ENCODE measurements around the gene LMO2.

The LMO2 gene

DNA sequence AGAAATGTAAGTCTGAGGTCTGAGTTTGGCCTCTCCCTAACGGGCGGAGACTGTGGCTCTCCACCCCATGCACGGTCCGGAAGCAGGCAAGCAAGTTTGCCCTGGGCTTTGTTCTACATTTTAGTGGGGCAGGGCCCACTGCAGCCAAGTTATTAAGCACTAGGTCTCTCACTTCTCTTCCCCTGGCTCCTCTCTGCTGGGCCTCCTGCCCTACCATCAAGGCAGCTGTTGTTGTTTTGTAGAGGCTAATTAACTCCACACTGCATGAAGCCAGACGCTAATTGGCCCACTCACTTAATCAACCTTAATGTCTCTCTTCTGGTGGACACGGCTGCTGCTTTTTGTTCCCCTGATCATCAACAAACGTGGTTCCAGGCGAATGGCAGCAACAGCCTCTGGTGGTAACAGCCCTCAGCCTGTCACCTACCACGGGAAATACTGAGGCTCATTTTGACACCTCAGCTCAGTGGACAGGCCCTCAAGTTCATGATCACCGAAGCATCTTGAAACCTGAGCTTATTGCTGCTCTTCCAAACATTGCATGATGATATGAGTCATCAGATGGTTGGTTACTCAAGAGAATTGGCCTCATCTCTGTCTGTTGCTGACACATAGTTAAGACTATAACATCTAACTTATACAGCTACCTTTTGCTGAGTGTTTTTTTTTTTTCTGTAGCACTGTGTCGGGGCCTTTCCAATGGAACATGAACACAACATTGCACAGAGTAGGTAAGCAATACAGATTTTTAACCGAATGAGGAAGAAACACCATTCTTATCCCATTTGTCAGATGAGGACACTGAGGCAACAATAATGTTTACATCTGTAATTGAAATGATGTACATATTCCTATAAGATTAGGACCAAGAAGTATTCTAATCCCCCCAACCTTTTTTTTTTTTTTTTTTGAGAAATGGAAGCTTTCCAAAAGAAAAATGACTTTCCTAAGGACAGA is 20.8 kb upstream of the LMO2 start:
- peak; percentile 89 for DNase-seq

DNA sequence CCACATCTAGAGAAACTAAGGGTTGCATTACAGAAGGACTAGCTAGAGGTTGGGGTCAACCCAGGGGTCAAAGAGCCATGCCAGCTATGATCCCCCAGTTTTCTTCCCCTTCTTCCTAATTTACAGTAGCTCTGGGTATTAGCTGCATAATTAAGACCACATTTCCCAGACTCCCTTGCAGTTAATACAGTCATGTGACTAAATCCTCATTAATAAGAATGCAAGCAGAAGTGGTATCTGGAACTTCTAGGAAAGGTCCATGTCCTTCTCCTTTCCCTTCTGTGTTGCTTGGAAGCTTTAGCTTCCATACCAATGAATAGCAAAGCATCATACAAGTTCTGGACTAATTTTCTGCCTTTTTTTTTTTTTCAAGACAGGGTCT is 19.1 kb upstream of the LMO2 start:
- DNase-seq = no peak

DNA sequence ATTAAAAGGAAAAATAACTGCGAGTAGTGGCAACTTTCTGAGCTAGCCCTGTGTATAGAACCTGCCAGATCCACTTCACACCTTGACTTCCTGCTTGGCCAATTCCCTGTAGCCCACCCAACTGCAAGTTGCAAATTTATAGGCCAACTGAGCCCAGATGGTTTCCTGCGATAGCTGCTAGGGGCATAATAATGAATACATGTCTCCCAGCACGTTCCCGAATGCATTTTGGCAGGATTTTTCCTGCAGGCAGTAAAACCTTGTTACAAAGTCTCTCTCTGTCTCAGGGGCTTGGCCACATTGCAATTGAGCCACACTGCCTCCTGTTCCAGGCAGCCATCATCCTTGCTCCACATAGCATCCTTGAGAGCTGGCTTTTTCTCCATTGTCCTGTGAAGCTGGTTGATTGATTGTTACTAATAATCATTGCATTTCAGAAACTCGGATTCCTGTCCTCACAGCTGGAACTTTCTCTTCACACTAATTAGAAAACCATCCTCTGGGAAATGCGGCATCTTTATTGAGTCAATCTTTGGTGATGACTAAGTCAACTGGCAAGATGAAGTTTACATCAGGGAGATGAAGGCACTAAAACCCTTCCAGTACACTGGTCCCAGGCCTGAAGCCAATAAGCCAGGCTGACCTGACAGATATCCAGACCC is 18.6 kb upstream of the LMO2 start:
- no peak for DNase-seq

DNA sequence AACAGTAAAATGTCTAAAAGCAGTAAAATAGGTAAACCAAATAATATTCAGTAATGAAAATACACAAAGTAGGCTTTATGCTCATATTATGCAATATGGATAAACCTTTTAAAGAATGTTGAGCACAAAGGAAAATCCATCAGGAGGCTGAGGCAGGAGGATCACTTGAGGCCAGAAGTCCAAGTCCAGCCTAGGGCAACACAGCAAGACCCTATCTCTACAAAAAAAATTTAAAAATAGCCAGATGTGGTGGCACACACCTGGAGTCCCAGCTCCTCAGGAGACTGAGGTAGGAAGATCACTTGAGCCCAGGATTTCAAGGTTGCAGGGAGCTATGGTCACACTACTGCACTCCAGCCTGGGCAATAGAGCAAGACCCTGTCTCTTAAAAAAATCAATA is 17.7 kb upstream of the LMO2 start:
- DNase-seq = no peak

DNA sequence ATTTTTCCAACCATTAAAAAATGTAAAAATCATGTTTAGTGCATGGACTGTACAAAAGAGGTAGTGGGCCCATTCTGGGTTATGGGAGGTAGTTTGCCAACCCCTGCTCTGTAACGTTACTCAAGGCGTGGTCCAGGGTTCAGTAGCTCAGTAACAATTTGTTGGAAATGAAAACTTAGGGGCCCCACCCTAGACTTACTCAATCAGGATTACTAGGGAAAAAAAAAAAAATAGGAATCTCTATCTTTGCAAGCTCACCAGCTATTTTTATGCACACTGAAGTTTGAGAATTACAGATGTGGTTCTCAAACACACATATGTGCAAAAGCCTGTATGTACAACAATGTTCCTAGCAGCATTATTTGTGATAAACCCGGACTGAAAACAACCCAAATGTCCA is 17.3 kb upstream of the LMO2 start:
- DNase-seq = no peak

DNA sequence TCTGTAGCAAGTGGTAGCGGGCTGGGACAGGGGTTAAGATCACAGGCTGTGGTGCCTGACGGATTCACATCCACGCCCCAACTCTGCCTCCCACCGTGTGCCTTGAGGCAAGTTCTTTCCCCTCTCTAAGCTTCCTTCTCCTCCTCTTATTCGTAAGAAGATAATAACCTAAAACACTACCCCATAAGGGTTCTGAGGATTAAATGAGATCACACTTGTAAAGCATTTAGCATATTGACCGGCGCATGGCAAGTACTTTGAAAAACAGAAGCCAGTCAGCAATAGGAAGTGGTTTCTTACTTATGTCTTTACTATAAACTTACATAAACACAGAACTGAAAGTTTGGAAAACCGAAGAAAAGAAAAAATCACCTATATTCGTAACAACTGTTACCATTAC is 15.5 kb upstream of the LMO2 start:
- no peak for DNase-seq

DNA sequence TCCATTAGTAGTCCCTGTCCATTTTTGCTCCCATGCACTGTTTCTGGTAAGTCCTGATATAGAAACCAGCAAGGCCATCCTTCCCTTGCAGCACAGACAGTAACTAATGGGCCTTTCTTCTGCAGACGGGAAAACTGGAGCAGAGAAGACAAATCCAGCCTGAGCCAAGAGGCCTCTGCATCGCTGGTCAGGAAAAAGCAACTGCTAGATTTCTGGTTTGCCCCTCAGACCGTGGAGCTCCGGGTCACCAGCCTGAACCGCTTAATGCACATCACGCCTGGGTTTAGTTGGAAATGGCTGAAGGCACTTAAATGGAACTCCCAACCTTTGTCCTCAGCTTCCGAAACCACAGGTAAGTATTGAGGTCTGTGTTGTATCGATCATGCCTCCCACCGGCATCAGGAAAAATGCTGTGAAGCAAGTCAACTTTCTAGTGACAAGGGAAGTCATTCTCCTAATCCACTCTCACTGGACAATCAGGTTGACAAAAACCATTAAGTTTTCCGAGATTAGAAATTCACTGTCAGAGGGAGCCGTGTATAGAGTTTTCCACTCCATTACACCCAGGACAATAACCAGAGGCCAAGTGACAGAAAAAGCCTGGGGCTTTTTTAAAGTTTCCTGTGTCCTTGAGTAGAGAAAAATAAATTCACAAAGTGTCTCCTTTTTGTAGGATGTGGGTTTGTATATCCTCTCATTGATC is 14.8 kb upstream of the LMO2 start:
- DNase-seq = no peak

DNA sequence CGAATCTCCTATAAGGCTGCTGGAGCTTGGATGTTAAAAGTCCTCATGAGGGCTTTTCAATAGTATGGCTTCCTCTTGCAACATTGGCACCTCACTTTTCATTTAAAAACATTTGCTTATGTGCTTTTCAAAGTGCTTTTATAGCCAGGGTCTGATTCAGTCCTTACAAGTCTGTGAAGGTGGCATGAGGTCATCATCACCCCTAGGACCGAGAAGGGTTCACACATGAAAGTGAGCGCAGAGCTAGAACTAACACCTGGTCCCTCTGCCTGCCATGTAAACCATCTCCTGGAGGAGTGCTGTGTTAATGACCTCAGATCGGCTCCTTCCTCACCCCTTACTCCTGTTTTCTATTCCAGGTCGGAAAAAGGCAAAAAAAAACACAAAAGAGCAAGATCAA is 12.2 kb upstream of the LMO2 start:
- no peak for DNase-seq

DNA sequence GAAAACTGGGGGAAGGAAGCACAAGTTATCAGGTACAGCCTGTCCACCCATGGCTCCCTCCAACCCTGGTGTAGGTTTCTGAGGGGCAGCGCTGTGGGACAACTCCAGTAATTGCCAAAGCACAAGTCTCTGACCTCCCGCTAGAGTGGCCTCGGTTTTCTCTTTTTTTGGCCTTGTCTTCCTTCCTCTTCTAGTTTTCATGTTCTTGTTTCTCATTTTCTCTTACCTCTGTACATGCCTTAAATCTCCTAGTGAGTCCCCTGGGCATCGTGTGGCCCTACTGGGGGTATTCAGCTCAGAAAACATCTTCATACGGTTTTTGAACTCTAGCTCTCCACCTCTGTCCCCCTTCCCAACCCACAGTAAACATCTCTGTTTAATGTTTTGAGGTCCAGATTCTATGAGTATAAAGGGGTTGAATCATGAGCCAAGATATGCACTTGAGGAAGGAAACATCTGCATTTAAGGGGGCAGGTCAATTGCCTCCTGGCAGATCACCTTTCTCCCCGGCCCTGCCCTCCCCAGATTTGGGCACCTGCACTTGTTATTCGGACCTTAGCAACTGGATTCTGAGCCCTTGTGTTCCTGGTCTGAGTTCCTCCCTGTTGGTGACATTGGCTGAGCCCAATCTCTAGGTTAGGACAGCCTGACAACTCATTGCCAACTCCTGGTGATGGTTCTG is 8.4 kb upstream of the LMO2 start:
- DNase-seq = no peak

DNA sequence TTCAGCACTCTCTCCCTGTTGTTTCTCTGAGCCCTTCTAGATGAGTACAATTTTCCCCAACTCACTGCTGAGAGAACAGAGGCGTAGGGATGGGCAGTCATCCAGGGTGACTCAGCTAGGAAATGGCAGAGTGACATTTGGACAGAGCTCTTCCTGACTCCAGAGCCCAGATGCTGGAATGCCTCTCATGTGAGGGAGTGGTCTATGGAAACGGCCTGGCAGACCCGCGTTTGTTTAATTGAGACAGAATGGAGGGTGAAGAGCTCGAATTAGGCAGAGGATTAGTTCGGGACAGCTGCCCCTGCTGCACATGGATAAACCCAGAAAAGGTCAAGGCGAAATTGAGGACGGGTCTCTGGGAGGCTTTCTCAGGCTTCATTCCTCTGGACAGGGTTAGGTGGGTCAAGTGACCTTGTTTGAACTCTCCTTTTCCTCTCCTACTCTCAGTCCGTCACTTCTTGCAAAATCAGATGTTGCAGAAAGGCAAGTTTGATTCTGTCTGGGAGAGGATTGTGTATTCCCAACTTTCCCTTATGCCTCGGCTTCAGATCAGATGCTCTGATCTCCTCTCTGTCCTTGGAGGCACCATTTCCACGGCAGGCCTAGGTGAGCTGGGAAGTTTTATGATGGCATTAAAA is 7.6 kb upstream of the LMO2 start:
- no peak for DNase-seq

DNA sequence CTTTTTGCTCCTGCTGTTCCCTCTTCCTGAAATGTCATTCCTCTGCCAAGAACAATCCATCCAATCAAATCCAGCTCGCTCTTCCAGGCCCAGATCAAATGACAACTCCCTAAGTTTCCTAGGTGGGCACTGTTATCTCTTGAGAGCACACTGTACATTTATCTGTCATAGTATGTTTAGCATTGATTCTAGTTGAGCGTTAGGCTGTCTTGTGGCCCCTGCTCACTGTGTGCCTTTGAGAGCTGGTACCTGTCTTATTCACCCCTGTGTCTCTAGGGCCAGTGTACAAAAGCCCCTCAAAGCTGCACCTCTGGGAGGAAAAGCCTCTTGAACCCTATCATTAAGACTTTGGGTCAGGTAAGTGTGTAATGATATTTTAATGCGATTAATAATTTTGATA is 7.1 kb upstream of the LMO2 start:
- DNase-seq = no peak

DNA sequence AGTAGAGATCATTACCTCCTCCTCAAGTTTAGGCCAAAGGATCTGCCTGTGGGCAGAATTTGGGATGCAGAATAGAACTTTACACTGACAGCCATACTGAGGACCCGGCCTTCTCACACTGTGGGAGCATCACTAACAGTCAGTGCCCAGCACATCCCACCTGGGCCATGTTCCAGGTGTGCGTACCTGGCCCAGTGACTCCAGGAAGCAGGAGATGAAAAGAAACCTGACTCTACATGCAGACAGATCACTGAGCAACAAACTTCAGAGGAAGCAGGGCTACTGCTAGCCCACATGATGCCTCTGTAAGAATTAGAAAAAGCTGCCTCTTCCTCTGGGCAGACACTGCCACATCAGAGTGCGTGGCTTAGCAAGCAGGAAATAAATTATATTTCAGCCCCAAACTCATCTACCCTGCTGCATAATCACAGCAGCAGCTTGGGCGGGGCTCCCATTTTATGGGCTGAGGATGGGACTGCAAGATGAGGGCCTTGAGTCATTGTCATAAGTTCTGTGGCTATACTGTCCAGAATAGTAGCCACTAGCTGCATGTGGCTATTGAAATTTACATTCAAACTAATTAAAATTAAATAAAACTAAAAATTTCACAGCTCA is 6.0 kb upstream of the LMO2 start:
- DNase-seq = no peak

DNA sequence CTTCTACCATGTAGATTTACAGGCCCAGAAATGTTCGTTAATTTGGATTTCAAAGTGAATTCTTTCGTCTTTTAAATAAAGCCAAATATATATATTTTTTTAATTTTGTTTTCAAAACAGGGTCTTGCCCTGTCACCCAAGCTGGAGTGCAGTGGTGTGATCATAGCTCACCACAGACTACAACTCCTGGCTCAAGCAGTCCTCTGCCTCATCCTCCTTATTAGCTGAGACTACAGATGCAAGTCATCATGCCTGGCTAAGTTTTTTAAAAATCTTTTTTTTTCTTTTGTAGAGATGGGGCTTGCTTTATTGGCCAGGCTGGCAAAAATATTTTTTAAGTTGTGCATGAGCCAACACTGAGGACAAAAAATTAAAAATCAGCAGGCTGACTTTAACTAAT is 5.0 kb upstream of the LMO2 start:
- no peak for DNase-seq

DNA sequence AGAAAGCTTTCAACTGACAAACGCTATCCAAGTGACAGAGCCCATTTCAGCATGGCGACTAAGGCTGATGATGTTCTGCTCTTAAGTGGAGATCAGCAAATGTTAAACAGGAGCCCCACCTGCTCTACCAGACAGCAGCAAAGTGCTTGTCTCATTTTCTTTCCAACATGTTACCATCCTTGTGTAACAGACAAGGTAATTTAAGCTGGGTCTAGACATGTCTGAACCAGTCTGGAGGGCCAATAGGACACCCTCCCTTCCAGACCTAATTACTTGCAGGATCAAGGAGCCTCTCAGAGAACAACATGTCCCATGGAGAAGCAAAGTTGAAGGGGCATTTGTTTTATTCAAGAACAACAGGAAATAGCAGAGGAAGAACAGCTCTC is 3.9 kb upstream of the LMO2 start:
- peak; percentile 63 for DNase-seq

DNA sequence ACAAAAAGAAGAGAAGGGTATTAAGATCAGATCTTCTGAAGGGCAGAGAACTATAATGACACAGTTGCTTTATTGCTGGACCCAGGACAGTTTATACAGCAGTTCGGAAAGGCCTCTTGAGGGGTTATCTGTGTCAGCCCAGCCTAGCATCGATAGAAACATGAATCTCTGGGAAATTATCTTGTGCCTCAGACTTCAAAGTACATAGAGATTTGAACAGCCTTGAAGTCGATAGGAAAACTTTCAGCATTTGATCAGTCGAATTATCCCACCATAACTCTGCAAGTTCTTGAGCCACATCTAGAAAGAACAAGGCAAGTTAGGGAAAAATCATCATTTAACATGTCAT is 2.5 kb upstream of the LMO2 start:
- no peak for DNase-seq

DNA sequence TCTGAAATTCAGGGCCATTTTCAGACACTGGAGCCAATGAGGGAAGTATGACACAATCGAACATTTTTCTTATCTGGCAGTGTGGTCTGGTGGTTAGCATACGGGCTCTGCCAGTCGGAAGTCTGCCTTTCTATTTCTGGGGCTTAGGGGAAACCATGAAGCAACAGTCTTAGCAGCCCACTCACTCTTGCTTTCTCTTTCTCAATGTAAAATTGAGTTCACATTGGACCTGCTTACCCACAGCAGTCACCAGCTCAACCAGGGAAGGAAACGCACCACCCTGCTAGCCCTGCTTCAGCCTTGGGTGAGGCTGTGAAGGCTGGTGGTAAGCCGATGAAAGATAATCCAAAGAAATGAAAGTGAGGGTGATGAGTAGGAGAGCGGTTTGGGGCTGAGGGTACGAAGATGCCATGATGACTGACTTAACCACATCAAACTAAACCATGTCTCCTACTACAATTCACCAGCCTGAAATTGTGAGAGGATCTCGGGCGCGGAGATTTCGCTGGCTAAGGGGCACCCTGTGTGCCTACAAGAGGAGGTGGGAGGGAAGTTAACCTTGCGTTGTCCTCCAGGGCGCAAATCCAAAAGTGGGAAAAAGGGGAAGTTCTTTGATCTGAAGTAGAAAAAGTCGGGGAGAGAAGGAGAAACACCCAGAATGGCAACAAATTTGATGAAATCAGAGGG is 2.0 kb upstream of the LMO2 start:
- no peak for DNase-seq

DNA sequence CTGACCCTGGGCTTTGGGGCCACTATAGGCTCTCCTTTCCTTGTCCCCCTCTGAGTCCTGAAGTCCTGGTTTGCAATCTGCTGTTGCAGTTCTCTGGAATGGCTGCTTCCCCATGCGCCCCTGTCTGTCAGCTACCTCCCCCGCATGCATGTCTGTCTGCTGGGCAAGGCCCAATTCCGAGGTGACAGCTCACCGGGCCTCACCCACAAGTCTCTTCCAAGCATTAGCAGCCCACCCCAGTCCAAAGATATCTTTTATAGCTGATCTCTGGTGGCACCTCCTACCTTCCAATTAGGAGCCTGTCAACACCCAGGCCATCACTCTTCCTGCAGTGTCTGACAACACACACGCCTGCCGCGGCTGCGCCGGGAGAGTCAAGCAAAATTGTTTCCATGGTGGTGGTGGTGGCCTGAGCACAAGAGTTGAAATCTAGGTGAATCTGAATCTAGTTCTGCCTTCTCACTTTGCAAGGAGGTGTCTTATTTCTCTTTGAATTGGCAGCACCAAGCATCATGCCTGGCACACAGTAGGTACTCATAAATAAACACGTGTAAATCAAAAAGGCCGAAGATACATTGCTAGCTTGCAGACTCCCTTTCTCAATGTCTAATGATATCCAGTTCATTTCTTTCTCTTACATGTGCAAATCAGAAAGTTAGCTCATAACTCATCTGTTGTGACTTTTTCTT is 1.2 kb upstream of the LMO2 start:
- no peak for DNase-seq

DNA sequence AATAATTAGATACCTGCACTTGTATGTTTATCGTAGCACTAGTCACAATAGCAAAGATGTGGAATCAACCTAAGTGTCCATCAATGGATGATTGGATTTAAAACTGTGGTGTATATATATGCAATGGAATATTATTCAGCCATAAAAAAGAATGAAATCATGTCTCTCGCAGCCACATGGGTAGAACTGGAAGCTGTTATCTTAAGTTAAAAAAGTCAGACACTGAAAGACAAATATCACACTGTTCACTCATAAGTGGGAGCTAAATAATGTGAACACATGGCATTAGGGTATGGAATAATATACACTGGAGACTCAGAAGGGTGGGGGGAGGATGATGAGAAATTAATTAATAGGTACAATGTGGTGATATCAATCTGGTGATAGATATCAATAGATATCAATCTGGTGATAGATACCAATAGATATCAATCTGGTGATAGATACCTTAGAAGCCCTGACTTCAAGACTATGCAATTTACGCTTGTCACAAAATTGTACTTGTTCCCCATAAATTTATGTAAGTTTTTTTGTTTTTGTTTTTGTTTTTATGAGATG is 2.0 kb downstream of the LMO2 start:
- DNase-seq = no peak

DNA sequence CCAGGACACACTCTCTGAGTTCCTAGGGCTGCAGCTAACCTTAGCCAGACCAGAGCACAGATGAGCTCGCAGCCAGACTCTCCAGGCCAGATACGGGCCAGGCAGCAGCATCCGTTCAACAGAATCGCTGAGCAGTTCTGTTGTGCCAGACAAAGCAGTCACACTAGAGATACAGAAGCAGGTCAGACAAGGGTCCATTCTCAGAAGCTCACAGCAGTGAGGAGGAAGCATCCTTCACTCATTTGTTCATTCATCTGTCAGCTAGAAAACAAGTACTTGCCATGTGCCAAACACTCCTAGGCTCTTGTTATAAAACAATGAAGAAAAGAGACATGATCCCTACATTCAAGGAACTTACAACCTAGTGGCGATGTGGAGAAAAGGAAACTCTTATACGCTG is 2.6 kb downstream of the LMO2 start:
- no peak for DNase-seq

DNA sequence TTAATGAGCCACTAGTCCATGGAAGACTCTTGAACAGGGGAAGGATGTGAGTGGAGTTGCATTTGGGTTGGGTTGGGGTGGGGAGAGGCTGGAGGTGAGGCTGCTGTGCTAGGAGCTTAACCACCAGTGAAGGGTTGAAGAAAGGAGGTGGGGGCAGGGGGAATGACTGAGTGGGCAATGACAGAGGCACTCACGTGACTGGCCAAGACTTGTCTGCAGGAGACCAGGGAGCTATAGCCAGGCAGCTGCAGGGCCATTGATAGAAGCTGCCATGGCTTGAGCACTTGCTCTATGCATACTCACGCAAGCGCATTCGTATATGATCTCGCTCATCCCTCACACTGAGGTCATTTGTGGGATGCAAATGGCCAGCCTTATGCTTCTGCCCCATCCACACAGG is 4.0 kb downstream of the LMO2 start:
- DNase-seq = no peak
